Putamen (tissue), 1 donor: Measurements from ENCODE around the gene MS4A18.
"Not testable (repeated sequence)": the region's sequence is repeated elsewhere in the genome, so short reads cannot be mapped to it uniquely, and the experiment has no call there.

Experiments
- DNase-seq: peaks from one replicate; pipeline ENCODE4 v3.0.0-alpha.2; 2016; ENCODE audit warnings: low spot score

Gene MS4A18

DNA sequence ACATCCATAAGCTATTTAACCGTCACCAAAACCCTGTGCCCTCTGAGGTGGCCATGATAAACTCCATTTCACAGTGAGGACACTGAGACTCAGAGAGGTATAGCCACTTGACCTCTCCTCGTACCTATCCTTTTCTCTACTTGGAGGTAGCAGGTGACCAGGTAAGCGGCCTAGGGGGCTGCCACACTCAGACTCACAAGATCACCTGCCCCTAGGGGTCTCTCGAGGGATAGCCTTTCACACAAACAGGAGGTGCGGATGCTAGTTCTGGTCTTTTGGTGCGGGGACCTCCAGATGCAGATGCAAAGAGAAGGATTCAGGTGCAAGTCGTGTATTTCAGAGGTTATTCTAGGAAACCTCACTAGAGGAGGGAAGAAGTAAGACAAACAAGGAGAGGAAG, 14.6 kb downstream of the MS4A18 start:
- no peak for DNase-seq

DNA sequence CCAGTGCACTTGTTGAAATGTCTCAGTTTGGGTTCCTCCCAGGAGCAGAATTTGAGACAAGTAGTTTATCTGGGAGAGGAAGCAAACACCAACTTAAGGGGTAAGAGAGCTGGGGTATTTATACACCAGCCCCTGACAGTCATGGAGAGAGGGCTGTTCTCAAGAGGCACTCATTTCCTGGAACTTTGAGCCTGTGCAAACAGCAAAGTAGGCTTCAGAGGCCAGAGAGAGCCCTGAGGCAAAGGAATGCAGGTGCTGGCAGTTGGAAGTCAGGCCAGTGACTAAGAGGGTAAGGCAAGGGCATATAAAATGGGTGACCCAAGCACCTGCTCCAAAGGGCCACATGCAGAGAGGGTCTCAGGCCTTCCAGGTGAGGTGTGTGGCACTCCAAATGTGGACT, 16.1 kb downstream of the MS4A18 start:
- no peak for DNase-seq

DNA sequence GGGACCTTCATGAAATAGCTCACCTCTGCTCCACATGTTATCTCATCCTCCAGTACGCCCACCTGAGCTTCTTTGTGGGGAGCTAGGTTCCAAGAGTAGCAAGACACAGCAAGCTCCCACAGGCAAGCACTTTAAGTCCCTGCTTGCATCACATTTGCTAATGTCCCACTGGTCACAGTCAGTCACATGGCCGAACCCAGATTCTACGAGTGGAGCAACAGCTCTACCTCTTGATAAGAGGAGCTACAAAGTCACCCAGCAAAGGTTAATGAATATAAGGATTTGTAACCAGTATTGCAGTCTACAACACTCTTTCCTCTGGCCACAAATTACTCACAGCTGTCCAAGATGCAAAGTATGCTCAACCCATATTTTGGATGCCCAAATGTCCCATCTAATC, 16.9 kb downstream of the MS4A18 start:
- no peak for DNase-seq

DNA sequence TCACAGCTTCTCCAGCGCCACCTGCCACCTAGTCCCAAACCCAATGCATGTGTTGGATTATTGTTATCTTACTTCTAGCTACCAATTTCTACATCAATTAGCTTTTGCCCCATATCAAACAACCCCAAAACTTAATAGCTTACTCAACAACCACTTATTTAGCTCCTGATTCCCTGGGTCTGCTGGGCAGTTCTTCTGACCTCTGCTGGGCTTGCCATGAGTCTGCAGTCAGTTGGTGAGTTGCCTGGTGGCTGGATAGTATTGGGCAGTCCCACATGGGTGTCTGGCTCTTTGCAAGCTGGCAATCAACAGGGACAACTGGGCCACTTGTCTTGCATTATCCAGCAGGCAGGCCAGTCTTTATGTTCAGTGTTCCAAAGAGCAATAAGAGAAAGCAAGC, 18.5 kb downstream of the MS4A18 start:
- no peak for DNase-seq

DNA sequence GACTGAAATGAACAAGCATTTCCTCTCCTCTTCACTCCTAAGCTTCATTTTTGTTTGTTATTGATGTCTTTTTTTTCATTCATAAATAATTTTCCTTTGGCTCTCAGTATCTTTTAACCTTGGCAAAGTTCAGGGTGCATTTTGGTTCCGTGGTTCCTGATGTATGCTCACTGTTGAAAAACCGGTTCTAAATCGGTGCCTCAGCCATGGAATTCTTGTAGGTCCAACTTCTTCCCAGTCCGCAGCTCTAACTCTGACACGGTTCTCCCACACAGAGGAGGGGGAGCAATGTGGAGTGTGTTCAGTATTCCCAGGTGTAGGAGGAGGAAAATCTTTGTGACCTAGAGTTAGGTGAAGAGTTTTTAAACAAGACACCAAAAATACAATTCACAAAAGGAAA, 19.6 kb downstream of the MS4A18 start:
- DNase-seq = no peak

DNA sequence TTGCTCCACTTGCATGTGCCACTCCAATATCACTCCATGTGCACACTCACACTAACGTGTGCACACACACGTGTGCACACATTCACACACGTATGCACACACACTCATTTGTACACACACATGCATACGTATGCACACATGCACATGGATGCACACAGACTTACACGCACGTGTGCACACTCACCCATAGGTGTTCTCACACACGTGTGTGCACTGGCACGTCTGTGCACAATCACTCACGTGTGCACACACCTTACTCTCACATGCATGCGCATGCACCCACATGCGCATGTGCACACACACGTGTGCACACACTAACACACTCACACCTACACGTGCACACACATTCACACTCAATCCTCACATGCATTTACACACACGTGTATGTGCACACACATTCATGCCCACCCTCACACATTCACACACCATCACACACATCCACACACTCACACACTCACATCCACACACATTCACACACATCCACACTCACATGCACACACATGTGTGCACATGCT, 22.9 kb downstream of the MS4A18 start:
- DNase-seq = no peak

DNA sequence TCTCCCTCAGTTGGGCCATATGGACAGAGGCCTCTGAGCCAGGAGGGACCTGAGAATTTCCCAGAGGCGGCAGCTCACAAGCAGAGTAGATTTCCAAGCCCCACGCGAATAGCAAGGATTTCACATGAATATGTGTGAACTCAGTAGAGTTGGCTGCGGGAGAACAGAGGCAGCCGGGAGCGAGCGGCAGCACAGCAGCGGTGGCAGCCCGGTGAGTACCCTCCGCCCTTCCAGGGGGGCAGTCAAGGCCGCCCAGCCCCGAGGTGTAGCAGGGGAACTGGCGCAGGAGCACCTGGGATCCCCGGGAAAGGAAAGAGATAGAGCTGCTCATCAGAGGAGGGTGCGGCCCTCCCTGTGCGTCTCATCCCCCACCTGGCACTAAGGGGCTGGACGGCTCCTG, 23.7 kb downstream of the MS4A18 start:
- no peak for DNase-seq

DNA sequence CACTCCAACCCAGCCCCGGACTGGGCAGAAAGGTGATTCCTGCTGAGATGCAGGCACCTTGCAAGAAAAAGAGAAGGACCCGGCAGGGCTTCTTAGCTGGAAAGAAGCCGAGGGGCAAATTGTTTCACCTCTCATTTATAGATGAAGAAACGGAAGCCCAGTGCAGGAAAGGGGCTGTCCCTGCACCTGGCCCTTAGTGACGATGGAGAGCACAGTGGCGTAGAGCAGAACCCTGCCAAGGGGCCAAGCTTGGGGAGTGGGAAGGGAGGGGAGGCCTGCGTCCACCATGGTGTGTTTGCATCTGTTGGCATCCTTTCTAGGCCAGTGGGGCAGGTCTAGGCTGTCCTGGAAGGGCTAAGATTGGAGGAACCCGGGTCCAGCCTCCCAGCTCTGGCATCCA, 24.3 kb downstream of the MS4A18 start:
- DNase-seq = no peak

DNA sequence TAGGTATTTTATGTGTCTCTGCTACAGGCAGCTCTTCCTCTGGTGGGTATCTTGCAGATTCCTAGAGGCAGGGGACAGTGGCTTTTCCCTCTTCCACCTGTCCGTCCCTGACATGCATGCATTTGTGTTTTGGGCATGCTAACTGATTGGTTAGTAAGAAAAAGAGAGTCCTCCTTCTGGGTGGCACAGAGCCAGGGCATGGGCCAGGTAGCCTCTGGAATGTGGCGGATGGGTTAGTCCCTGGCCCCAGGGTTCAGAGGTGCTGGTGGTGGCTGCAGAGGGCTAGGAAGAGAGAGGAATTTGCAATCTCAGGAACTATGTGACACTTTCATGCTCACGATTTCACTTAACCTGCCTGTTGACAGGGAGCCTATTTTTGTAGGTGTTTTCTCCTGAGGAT, 26.4 kb downstream of the MS4A18 start:
- DNase-seq = no peak

DNA sequence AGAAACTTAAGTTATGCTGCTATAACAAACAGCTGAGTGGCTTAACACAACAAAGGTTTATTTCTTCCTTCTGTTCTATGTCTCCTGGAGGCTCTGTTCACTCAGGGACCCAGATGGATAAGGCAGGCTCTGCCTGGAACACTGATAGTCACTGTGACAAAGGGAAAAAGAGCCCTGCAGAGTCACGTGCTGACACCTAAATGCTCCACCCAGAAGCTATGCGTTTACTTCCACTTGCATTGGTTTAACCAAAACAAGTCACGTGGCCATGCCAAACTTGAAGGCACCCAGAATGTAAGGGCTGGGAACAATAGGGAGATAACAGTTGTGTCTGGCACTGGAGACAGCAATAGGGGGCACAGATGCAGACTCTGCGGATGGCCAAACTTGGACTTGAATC, 28.8 kb downstream of the MS4A18 start:
- DNase-seq = no peak

DNA sequence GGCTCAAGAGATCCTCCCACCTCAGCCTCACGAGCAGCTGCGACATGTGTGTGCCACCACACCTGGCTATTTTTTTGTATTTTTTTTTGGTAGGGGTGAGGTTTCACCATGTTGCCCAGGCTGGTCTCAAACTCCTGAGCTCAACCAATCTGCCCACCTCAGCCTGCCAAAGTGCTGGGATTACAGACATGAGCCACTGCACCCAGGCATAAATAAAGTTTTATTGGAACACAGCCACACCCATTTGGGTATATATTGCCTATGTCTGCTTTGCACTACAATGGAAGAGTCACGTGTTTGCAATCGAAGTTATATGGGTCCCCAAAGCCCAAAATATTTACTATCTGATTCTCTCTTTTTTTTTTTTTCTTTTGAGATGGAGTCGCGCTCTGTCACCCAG, 30.4 kb downstream of the MS4A18 start:
- DNase-seq = no peak

DNA sequence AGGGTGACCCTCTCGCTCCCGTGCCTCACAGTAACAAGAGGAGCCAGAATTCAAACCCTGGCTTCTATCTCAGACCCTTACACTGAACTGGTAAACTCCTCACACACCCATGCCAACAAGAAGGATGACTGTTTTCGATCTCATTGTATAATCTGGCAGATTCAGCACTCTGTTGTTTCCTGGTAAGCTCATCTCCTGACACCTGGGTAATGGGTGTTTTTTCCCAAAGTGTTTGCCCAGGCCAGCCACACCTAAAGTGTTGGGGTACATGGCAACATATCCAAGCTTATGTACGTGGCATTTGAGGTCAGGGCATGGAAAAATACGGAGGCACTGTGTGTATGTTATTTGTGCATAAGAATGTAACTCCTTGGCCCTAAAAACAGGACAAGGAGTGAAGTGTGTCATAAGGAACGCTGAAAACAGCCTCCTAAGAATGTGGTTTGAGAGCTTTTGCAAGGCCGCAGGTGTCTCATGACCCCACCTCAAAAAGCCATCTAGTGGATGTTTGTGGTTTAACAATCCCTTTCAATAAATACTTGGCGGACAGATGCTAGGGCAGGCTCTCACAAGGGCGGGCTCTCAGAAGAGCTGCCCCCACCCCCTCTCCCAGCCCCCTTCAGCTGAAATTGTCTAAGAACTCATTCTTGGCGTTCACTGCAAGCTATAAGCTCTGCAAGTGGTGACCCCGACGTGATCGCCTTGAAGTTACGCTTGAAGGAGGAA, 31.9 kb downstream of the MS4A18 start, which contains the start of gene MS4A15:
TSS of gene MS4A15 (plus strand) at position 561 of the 726 bp plus-strand sequence. CDS start 6,867 bp downstream, outside the sequence.
- no peak for DNase-seq

DNA sequence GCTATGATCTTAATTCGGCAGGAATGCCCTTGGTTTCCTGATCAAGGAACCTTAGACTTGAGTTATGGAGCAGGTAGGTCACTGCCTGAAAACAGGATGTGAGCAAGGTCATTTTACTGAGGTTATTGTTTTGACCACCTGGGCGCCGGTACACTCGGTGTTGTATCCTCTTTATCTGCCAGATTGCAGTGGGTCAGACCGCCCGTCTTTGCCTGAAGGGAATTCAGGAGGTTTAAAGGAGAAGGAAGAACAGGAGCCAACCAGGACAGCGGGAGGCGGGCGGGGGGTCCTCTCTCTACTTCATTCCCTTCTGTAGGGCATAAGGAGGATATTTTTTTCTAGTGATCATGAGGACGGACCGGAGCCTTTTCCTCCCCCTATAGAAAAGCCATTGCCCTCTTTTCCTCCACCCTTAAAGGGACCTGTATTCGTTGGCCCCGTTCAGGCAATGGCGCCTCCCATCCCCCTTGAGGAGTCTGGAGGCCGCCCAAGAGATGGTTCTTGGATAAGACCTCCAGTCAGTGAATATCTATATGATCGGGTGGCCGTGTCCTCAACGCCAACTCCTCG, 32.8 kb downstream of the MS4A18 start:
- DNase-seq = no peak

DNA sequence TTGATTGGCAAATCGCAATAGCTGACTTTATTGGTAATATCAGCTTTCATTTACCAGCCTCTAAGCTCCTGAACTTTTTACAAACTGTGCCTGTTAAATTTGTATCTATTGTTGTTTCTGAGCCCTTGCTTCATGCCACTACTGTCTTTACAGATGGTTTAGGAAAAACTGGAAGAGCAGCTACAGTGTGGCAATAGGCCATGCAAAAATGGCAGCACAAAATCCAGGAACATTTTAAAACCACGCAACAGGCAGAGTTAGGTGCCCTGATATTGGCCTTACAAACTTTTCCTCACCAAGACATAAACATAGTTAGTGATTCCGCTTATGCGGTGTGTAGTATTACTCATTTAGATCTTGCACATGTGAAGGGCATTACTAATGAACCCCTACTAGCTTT, 34.2 kb downstream of the MS4A18 start:
- DNase-seq = not testable (repeated sequence)

DNA sequence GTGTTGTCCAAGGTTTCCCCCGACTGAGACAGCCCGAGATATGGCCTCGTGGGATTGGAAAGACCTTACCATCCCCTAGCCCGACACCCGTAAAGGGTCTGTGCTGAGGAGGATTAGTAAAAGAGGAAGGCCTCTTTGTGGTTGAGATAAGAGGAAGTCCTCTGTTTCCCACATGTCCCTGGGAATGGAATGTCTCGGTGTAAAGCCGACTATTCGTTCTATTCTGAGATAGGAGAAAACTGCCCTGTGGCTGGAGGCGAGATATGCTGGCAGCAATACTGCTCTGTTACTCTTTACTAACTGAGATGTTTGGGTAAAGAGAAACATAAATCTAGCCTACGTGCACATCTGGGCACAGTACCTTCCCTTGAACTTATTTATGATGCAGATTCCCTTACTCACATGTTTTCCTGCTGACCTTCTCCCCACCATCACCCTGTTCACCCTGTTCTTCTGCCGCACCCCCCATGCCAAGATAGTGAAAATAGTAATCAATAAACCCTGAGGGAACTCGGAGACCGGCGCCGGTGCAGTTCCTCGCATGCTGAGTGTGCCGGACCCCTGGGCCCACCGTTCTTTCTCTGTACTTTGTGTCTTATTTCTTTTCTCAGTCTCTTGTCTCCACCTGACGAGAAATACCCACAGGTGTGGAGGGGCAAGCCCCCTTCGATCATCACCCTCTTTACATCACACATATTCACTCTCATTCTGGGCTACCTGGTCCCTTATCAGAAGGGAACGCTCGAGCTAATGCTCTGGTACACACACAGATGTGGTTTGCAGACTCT, 35.1 kb downstream of the MS4A18 start:
- DNase-seq = not testable (repeated sequence)

DNA sequence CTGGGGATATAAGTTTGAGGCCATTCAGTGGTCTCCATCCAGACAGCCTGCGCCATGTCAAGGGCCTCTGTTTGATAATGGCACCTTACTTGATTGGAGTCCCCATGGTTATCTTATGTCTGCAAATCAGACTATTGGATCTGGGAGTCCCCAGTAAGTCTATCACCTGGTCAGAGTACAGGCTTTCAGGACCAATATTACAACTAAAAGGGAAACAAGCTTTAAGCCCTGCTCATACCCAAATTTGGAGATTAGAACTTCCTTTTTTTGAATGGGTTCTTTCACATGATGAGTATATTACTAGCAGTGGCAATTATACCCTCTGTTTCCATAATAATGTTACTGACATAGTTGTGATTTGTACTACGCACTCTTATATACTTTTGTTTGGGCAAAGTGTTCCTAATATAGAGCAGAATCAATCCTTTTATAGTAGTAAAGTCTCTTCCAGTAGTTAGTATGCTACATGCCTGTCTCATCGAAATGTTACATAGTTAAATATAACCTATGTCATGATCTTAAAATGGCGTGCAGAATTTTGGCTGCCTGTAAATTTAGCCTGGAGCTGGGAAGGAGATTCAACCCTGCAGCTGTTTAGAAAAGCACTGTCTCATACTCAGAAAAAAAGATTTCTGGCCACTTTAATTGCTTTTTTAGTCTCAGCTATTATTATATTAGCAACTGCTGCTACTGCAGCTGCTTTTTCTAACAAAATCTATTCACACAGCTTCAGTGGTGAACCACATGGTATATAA, 37.1 kb downstream of the MS4A18 start:
- DNase-seq = no peak

DNA sequence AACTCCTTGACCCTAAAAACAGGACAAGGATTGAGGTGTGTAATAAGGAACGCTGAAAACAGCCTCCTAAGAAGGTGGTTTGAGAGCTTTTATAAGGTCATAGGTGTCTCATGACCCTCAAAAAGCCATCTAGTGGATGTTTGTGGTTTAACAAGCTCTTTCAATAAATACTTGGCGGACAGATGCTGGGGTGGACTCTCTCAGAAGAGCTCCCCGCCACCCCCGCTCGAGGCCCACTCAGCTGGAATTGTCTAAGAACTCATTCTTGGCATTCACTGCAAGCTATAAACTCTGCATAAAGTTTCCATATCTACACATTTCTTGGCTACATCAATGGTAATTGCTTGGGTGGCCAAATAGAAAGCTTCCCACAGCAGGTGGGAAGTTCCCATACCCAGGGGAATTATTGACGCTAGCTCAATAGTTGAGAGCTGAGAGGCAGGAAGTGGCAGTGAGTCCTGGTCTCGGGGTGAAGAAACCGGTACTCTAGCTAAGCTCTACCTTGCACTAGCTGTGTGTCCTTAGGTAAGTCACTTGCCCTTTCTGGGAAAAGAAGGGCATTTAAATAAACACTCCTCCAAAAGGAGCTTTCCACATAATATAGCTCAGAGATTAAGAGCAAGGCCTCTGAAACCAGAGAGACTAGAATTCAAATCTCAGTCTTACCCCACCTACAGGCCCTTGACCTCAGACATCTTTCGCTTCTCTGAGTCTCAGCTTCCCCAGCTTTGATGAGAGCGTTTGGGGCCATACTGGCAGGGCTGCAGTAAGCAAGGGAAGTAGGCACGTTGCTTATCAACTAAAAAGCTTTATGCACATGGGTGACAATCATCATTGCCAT, 38.6 kb downstream of the MS4A18 start:
- DNase-seq = no peak

DNA sequence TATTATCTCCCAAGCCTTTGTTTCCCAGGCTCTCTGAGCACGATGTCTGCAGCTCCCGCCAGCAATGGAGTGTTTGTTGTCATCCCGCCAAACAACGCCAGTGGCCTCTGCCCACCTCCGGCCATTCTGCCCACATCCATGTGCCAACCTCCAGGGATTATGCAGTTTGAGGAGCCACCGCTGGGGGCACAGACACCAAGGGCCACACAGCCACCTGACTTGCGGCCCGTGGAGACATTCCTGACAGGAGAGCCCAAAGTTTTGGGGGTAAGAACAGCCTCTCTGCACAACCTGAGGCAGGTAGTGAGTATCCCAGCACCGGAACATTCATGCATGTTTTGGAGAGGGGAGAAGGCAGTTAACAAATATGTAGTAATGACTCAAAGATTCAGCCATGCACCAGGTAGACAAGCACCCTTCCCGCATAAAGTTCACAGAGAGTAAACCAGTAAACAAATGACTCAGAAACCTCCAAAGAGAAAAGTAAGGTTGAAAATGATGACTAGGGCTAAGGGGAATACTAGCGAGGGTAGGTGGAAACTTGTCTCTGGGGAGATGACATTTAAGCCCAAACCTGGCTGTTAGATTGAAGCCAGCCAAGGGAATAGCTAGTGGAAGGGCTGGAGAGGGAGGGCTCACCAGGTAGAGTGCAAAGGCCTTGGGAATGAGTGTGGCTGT, 39.3 kb downstream of the MS4A18 start:
- DNase-seq = no peak

DNA sequence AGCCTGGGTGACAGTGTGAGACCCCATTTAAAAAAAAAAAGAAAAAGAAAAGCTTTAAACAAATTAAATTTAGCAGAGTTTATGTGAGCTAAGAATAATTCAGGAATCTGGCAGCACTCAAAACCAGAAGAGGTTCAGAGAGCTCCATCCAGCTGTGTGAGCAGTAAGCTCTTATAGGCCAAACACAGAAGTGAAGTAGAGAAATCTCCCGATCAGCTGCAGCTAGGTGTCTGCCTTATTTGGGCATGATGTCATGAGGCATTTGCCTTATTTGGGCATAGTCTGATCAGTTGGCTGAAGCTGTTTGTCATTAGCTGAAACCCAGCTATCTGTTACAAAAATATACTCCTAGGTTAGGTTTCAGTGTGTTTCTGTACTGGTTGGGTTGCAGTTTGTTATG, 40.4 kb downstream of the MS4A18 start:
- DNase-seq = no peak

DNA sequence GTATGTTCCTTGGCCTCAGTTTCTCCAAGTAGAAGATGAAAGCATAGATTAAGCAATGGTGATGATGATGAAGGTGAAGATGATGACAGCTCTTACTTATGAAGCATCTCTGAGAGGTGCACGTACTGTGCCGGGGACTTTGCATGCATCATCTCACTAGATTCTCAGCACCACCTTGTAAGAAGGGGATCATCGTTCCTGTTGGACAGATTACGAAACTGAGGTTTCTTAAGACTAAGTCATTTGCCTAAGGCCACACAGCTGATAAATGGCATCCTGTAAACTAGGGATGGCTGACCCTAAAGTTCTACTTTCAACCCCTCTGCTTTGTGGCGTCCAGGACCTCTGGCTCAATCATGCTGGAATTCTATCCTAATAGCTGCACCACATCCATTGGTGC, 40.8 kb downstream of the MS4A18 start:
- DNase-seq = no peak

DNA sequence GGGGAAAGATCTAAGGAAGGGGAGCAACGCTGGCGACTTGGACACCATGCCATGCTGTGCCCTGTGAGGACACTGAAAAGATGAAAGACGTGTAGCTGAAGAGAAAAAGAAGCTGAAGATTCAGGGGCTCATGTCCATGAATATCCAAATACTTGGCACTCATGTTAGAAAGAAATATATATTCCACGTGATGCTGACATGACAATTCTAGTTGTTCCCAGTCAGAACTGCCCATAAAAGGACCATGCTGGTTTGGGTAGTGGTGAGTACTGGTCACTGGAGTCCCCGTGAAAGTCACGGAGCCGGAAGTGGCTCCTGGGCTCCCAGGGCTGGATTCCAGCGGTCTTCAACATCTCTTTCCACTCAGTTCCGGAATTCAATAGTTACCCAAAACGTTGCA, 42.0 kb downstream of the MS4A18 start:
- DNase-seq = no peak
